Endometrial microvascular endothelial cells (primary cell): ENCODE measurements around the gene TRIM5. TPM values are rescaled to one million over a fixed set of nuclear protein-coding genes. Genes with fewer than 3 reads are reported as not detected.

Source experiments
- in situ Hi-C: cut with HindIII; loops from 2 replicates; pipeline ENCODE4 v1.10.0; 2017; ENCODE audit warnings: low sequenced_read_pairs, low pct_unique_long_range_greater_than_20kb; ENCODE audit errors: inconsistent ontology term
- total RNA-seq: library from RNA; depleted of rRNA; stranded (reverse); fragments of >200 nt; gene quantifications from one replicate; pipeline ENCODE4 v1.2.3, GENCODE V29; 2015; ENCODE audit errors: inconsistent ontology term

Gene TRIM5
- total RNA-seq, 1 donor from 2014 or later: 55.4 TPM

- in situ Hi-C loops: no loop called here
These were observed 44.9 kb downstream of the TRIM5 start for GRCh38 chr11:5639953-5640352.

GRCh38 chr11:5631969-5632635 lies 52.8 kb downstream of the TRIM5 start:
- in situ Hi-C loops: no loop called here

- in situ Hi-C loops: no loop called here
These were observed 53.5 kb downstream of the TRIM5 start for GRCh38 chr11:5631417-5631816.

- in situ Hi-C loops: no loop called here
These were observed 58.7 kb downstream of the TRIM5 start for GRCh38 chr11:5626196-5626595.

- in situ Hi-C loops: no loop called here
These were observed 59.6 kb downstream of the TRIM5 start for GRCh38 chr11:5625281-5625680.

GRCh38 chr11:5624489-5625279 lies 60.2 kb downstream of the TRIM5 start, which contains the start of gene TRIM34:
TRIM34 (plus strand) TSS chr11:5625001; CDS start chr11:5632332, 7,331 bp downstream.
- in situ Hi-C loops: no loop called here

GRCh38 chr11:5622802-5623201 lies 62.1 kb downstream of the TRIM5 start:
- in situ Hi-C loops: no loop called here

GRCh38 chr11:5621580-5621979 lies 63.3 kb downstream of the TRIM5 start:
- in situ Hi-C loops: no loop called here

- in situ Hi-C loops: no loop called here
These were observed 64.0 kb downstream of the TRIM5 start for GRCh38 chr11:5620651-5621521.

GRCh38 chr11:5618807-5619206 lies 66.1 kb downstream of the TRIM5 start:
- in situ Hi-C loops: no loop called here

Other genes with a start within 250 kb of the TRIM5 start
- not detected for gene OR51I1, start 243.6 kb downstream of the TRIM5 start, total RNA-seq
- gene OR51I2, start 235.8 kb downstream of the TRIM5 start, total RNA-seq: not detected
- gene OR52D1, start 196.4 kb downstream of the TRIM5 start, total RNA-seq: not detected
- not detected for gene UBQLN3, start 175.1 kb downstream of the TRIM5 start, total RNA-seq
- not detected for gene UBQLNL, start 168.4 kb downstream of the TRIM5 start, total RNA-seq
- gene OR52H1, start 136.5 kb downstream of the TRIM5 start, total RNA-seq: not detected
- not detected for gene OR52B6, start 104.2 kb downstream of the TRIM5 start, total RNA-seq
- 9.7 TPM for gene TRIM6, start 88.4 kb downstream of the TRIM5 start, total RNA-seq
- gene TRIM34, start 60.1 kb downstream of the TRIM5 start, total RNA-seq: 11.8 TPM
- gene TRIM22, start 4.7 kb upstream of the TRIM5 start, total RNA-seq: 112 TPM
- not detected for gene OR56B1, start 51.4 kb upstream of the TRIM5 start, total RNA-seq
- gene OR52N4, start 69.2 kb upstream of the TRIM5 start, total RNA-seq: not detected
- not detected for gene OR52N5, start 98.3 kb upstream of the TRIM5 start, total RNA-seq
- not detected for gene OR52N1, start 106.2 kb upstream of the TRIM5 start, total RNA-seq
- not detected for gene OR52N2, start 123.8 kb upstream of the TRIM5 start, total RNA-seq
- not detected for gene OR52E6, start 156.8 kb upstream of the TRIM5 start, total RNA-seq
- not detected for gene OR52E8, start 172.6 kb upstream of the TRIM5 start, total RNA-seq
- gene OR52E4, start 195.6 kb upstream of the TRIM5 start, total RNA-seq: not detected
- not detected for gene OR52E5, start 208.1 kb upstream of the TRIM5 start, total RNA-seq